Vagina (tissue), 2 donors: ENCODE measurements around the gene SRI.

Experiments used
- CTCF ChIP-seq, 3 experiments: fragments of 450-650 bp in 2 of 3; fragments of 200-600 bp in 1 of 3; sonication (generic) in 1 of 3; IDR thresholded peaks; one replicate each; pipeline ENCODE4 v1.5.1; 2017 to 2019; ENCODE audit warnings: antibody characterized with exemption in 3 of 3, mild to moderate bottlenecking in 2 of 3, moderate library complexity in 2 of 3
- POLR2A ChIP-seq, 2 donors: fragments of 450-650 bp; IDR thresholded peaks; one replicate each; pipeline ENCODE4 v1.6.1; 2017; ENCODE audit warnings: antibody characterized with exemption in 2 of 2, mild to moderate bottlenecking in 2 of 2, moderate library complexity in 2 of 2
- POLR2AphosphoS5 ChIP-seq, 2 donors: sonication (generic); formaldehyde crosslinking; IDR thresholded peaks; one replicate each; pipeline ENCODE4 v1.9.0; 2017; ENCODE audit warnings: antibody characterized with exemption in 2 of 2, mild to moderate bottlenecking in 2 of 2, low read depth in 1 of 2; ENCODE audit not compliant: insufficient read depth in 1 of 2

- TF ChIP-seq CTCF (IDR thresholded peaks at IDR 0.05) (no peak), POLR2AphosphoS5 (IDR thresholded peaks at IDR 0.05; ENCODE audit: insufficient read depth in 1 of 2, low read depth in 1 of 2) (no peak), POLR2A (IDR thresholded peaks at IDR 0.05) (no peak)
Observed at GRCh38 chr7:88206254-88206653, 13.6 kb downstream of the SRI start.
